Stomach smooth muscle (tissue), 2 donors: ENCODE results near the gene KLF8.
"Not testable (repeated sequence)": the region's sequence is repeated elsewhere in the genome, so short reads cannot be mapped to it uniquely, and the experiment has no call there.

Source experiments
- H3K27ac ChIP-seq: one replicate; pipeline ENCODE4 v1.7.0; 2013; ENCODE audit warnings: mild to moderate bottlenecking, low read length, inconsistent platforms
- H3K27me3 ChIP-seq, 2 donors: one replicate each; pipeline ENCODE4 v1.7.0; 2013; ENCODE audit warnings: low read length in 2 of 2; ENCODE audit not compliant: insufficient read depth in 2 of 2, control insufficient read depth in 1 of 2
- H3K36me3 ChIP-seq, 2 donors: one replicate each; pipeline ENCODE4 v1.7.0; 2013; ENCODE audit warnings: low read length in 2 of 2; ENCODE audit not compliant: control insufficient read depth in 2 of 2, insufficient read depth in 2 of 2
- H3K4me1 ChIP-seq: one replicate; pipeline ENCODE4 v1.7.0; 2013; ENCODE audit warnings: low read length; ENCODE audit not compliant: control insufficient read depth, insufficient read depth
- H3K4me3 ChIP-seq, 2 donors: one replicate each; pipeline ENCODE4 v1.7.0; 2013; ENCODE audit warnings: low read length in 2 of 2
- H3K9ac ChIP-seq, 2 donors: one replicate each; pipeline ENCODE4 v1.7.0; 2013; ENCODE audit warnings: low read length in 2 of 2, mild to moderate bottlenecking in 1 of 2
- H3K9me3 ChIP-seq, 2 donors: one replicate each; pipeline ENCODE4 v1.7.0; 2013; ENCODE audit warnings: low read length in 2 of 2; ENCODE audit not compliant: control insufficient read depth in 2 of 2
- donor health status: healthy.
- donor health status: Pancreatic carcinoma.

Gene KLF8

DNA sequence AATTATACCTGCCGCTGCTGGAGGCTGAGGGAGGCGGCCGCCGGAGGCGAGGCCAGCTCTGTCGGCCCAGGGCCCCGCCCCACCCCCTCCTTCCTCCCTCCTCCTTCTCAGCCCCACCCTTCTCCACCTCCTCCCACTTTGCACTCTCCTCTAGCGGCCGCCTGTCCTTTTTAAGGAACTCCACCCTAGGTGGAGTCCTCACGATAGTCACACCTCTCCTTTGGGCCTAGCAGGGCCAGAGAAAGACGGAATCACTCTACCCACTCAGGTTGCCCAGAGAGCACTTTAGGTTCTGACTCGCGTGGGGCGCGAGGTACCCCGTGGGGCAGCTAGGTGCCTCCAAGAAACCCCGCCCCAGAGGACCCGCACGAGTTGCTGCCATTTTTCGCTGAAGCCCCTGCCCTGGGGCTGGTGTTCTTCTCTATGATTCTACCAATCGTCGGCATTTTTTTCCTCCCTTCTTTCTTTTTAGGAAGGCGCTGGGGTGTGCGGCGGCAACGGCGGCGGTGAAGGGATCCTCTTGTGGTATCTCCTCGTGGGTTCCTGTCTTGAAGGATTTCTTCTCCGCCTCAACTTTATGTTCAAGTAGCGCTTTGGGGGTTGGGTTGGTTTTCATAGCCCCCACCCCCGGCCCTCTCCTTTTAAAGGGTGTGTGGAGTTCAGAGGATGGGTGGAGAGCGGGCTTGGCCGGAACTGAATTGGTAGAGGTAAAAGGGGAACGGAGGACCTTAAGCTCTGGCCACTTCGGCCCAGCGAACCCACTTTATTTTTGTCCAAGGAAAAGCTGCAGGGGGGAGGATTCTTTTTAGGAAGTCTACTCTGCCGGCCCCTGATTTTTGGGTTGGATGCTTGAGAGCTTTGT is at the start of gene KLF8:
Gene KLF8, plus strand, starts transcription at position 136 of the 862 bp plus-strand sequence. CDS start 979 bp downstream, outside the sequence.
- peak within 1 kb of the TSS; percentile 73 to 76 for H3K4me3 ChIP-seq
- H3K9ac ChIP-seq = peak within 1 kb of the TSS; percentile 62 to 76
- peak within 1 kb of the TSS; percentile 77 for H3K27ac ChIP-seq
- H3K27me3 ChIP-seq = peaks cover 0 to 10% of the 10 kb centered on the region in 2 donors
- no peaks in the 10 kb centered on the region for H3K9me3 ChIP-seq
- H3K36me3 ChIP-seq = no peaks in the 10 kb centered on the region
- no peaks in the 10 kb centered on the region for H3K4me1 ChIP-seq

DNA sequence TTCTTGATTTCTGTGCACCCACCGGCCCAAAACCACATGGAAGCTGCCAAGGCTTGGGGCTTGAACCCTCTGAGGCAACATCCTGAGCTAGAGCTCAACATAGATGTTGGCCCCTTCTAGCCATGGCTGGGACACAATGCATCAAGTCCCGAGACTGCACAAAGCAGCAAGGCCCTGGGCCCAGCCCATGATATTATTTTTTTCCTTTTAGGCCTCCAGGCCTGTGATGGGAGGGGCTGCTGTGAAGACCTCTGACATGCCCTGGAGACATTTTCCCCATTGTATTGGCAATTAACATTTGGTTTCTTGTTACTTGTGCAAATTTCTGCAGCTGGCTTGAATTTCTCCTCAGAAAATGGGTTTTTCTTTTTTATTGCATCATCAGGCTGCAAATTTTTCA is 25.2 kb upstream of the KLF8 start:
- H3K36me3 ChIP-seq, H3K27me3 ChIP-seq, H3K4me1 ChIP-seq, H3K9ac ChIP-seq, H3K27ac ChIP-seq, H3K9me3 ChIP-seq, H3K4me3 ChIP-seq: not testable (repeated sequence)

DNA sequence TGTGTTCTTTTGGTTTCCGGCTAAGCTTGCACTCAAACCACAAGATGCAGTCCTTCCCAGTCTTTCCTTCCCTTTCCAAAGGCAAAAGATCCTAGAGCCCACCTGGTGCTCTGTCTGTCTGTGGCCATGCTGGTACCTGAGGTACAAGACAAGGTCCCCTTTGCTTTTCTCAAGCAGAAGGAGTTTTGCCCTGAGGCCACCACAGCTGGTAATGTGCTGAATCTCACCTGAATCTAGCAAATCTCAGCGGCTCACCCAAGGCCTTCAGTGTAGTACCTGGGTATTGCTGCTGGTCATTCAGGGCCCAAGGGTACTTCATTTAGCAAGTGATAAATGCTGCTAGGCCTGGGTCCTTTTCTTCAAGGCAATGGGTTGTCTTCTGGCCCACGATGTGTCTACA is 20.5 kb upstream of the KLF8 start:
- no peaks in the 10 kb centered on the region for H3K36me3 ChIP-seq
- H3K27ac ChIP-seq = no peak overlapping the region
- H3K27me3 ChIP-seq = peaks cover 0 to 5% of the 10 kb centered on the region in 2 donors
- H3K4me3 ChIP-seq = no peak overlapping the region
- H3K9me3 ChIP-seq = peaks cover 0 to 5% of the 10 kb centered on the region in 2 donors
- H3K9ac ChIP-seq = no peak overlapping the region
- H3K4me1 ChIP-seq = no peaks in the 10 kb centered on the region

DNA sequence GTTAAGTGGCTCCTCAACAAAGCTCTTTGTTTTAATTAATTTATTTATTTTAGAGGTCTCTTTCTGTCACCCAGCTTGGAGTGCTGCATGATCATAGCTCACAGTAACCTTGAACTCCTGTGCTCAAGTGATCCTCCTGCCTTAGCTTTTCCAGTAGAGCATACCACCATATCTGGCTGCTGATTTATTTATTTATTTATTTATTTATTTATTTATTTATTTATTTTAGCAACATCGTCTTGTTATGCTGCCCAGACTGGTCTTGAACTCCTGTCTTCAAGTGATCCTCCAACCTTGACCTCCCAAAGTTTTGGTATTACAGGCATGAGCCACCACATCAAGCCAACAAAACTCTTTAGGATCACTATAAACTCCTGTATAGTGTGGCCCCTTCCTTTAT is 15.8 kb upstream of the KLF8 start:
- Histone ChIP-seq H3K9me3 (peaks cover 0 to 5% of the 10 kb centered on the region in 2 donors), H3K27ac (no peak overlapping the region), H3K4me1 (no peaks in the 10 kb centered on the region), H3K27me3 (peaks cover 0 to 5% of the 10 kb centered on the region in 2 donors), H3K9ac (no peak overlapping the region), H3K36me3 (no peaks in the 10 kb centered on the region), H3K4me3 (no peak overlapping the region)

DNA sequence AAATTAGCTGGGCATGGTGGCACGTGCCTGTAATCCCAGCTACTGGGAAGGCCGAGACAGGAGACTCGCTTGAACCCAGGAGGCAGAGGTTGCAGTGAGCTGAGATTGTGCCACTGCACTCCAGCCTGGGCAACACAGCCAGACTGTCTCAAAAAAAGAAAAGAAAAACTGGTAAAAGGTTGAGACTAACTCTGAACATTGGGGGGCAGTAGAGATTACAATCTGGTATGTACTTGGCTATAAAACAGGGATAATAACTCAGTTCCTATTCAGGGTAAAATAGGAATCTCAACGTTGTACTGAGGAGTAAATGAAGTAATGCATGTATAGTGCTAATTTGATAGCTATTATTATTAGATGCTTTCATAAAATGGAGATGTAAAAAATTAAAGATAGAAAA is 12.5 kb upstream of the KLF8 start:
- Histone ChIP-seq H3K4me1 (no peaks in the 10 kb centered on the region), H3K9me3 (no peaks in the 10 kb centered on the region), H3K27me3 (peaks cover 0 to 2% of the 10 kb centered on the region in 2 donors), H3K27ac (no peak overlapping the region), H3K9ac (no peak overlapping the region), H3K36me3 (no peaks in the 10 kb centered on the region), H3K4me3 (no peak overlapping the region)

DNA sequence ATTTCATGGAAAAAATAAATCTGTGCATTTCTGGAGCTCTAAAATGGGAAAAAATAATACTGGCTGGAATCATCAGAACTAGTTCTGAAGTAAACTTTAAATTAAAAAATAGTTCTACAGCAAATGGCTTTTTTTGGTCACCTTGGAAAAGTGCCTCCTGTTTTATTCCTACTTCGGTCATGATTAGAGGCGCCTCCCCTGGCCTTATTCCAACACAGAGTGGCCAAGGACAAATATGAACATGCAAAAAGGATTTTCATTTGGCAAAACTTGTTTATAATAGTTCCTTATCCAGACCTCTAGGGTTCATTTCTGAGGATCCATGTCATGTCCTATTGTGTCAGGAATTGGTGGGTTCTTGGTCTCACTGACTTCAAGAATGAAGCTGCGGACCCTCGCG is 11.1 kb upstream of the KLF8 start:
- Histone ChIP-seq H3K9me3 (no peaks in the 10 kb centered on the region), H3K4me1 (no peaks in the 10 kb centered on the region), H3K27ac (no peak overlapping the region), H3K27me3 (no peaks in the 10 kb centered on the region), H3K36me3 (no peaks in the 10 kb centered on the region), H3K9ac (no peak overlapping the region), H3K4me3 (no peak overlapping the region)

DNA sequence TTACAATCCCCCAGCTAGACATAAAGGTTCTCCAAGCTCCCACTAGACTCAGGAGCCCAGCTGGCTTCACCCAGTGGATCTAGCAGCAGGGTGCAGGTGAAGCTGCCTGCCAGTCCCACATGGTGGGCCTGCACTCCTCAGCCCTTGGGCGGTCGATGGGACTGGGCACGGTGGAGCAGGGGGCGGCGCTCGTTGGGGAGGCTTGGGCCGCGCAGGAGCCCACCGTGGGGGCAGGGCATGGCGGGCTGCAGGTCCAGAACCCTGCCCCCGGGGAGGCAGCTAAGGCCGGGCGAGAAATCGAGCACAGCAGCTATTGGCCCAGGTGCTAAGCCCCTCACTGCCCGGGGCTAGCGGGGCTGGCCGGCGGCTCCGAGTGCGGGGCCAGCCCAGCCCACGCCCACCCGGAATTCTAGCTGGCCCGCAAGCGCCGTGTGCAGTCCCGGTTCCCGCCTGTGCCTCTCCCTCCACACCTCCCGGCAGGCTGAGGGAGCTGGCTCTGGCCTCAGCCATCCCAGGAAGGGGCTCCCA is 9.6 kb upstream of the KLF8 start:
- no peaks in the 10 kb centered on the region for H3K9me3 ChIP-seq
- H3K4me1 ChIP-seq = no peaks in the 10 kb centered on the region
- H3K27me3 ChIP-seq = no peaks in the 10 kb centered on the region
- H3K27ac ChIP-seq = no peak overlapping the region
- H3K9ac ChIP-seq = no peak overlapping the region
- no peaks in the 10 kb centered on the region for H3K36me3 ChIP-seq
- no peak overlapping the region for H3K4me3 ChIP-seq

DNA sequence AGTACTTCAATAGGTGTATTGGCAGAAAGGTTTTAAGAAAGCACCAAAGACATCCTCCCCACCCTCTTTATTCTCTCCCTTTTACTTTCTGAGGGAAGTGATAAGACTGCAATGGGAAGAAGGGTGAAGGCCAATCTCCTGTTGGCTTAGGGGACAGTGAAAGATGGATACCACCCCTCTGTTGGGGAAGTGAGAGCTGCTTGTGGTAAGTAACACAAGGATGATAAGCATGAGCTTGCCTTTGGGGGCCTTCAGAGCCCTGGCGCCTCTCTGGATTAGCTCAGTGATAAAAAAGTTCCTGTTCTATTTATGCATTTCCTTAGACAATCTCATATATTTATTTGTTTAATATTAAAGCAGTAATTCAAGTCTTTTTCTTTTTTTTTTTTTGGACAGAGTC is 5.2 kb upstream of the KLF8 start:
- no peak overlapping the region for H3K27ac ChIP-seq

DNA sequence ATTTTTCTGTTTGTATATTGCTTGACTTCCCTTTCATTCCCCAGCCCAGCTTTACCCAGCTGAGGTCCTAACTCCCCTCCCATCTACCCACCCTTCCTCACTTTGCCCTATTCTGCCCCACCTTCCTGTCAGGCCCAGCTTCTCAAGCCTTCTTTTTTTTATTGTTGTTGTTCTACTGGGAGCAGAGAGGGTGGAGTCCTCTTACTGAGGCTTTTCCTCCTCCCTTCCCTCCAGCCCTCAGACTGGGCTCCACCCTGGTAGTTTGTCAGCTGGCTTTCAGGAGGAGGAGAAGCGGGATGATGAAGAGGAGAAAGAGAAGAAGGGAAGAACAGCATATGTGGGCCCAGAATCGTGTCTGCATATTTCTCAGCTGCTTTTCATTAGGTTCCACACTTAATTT is 3.2 kb upstream of the KLF8 start:
- Histone ChIP-seq H3K27me3 (peaks cover 0 to 10% of the 10 kb centered on the region in 2 donors), H3K27ac (no peak overlapping the region)

More for the DNA sequence above, 5.2 kb upstream of the KLF8 start:
- H3K27me3 ChIP-seq = peaks cover 0 to 4% of the 10 kb centered on the region in 2 donors
- H3K9ac ChIP-seq = no peak overlapping the region
- H3K4me3 ChIP-seq = no peak overlapping the region
- no peaks in the 10 kb centered on the region for H3K4me1 ChIP-seq
- no peaks in the 10 kb centered on the region for H3K9me3 ChIP-seq
- no peaks in the 10 kb centered on the region for H3K36me3 ChIP-seq

DNA sequence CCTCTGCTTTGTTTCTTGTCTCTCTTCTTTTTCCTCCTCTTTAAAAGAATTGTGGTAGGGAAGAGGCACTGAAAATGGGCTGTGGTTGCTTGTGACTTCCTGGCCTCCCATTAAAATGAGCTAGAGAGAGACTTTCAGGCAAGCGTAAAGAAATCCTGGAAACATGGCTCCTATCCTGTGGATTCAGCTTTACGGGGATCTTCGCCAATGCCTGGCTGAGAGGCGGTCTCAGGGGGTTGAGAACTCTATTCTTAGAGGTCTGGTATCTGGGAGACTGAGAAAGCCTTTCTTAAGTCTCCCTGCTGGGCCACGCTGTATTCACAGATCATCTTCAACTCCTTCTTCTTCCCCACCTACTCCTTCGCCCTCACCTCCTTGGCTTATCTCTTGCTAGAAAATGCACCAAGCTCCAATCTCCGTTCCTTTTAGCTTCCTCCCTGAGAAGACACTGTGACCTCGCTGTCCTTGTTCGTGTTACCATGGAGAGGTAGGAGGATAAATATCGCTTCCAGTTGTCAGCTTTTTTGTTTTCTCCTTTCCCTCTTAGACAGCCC is 542 bp upstream of the KLF8 start:
- Histone ChIP-seq H3K36me3 (no peaks in the 10 kb centered on the region), H3K4me1 (no peaks in the 10 kb centered on the region), H3K9ac (no peak overlapping the region), H3K27me3 (peaks cover 0 to 10% of the 10 kb centered on the region in 2 donors), H3K4me3 (peak overlapping the region; percentile 73 to 76), H3K9me3 (no peaks in the 10 kb centered on the region), H3K27ac (no peak overlapping the region)

More for the DNA sequence above, 3.2 kb upstream of the KLF8 start:
- H3K36me3 ChIP-seq = no peaks in the 10 kb centered on the region
- no peak overlapping the region for H3K9ac ChIP-seq
- no peak overlapping the region for H3K4me3 ChIP-seq
- no peaks in the 10 kb centered on the region for H3K9me3 ChIP-seq
- no peaks in the 10 kb centered on the region for H3K4me1 ChIP-seq

DNA sequence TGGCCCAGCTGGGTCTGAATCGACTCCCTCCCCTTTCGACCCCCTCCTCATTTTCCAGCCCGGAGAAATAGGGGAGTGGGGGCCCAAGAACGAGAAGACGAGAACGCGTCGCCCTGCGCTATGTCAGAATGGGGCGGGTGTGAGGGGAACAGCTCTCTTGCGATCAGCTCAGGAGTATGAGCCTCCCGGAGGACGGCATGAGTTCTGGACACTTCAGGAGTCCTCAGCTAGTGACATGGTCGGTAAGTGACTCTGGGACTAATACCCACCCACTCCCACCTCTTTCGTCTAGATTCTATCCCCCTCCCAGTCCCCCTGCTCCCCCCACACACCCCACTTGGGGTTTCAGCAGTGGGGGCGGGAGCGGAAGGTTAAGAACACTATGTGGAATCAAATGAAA is 944 bp downstream of the KLF8 start:
- Histone ChIP-seq H3K27ac (peak overlapping the region; percentile 77), H3K9ac (peak overlapping the region; percentile 62 to 76)

More for the DNA sequence above, 944 bp downstream of the KLF8 start:
- H3K4me3 ChIP-seq = peak overlapping the region; percentile 73 to 76
- no peaks in the 10 kb centered on the region for H3K36me3 ChIP-seq
- no peaks in the 10 kb centered on the region for H3K9me3 ChIP-seq
- no peaks in the 10 kb centered on the region for H3K4me1 ChIP-seq
- H3K27me3 ChIP-seq = peaks cover 0 to 10% of the 10 kb centered on the region in 2 donors
